Kidney (tissue), 14 donors: Measurements from ENCODE around the gene EHBP1. TPM values are rescaled to one million over a fixed set of nuclear protein-coding genes. Genes with fewer than 3 reads are reported as not detected.

Experiments used
- DNase-seq, 5 donors: peaks; one replicate each; pipeline ENCODE4 v3.0.0-alpha.2; 2013 to 2020
- FAIRE-seq: peaks from 2 replicates; lab custom pipeline; 2012; peaks lifted over from hg19 to GRCh38; lab: Jason Lieb, UNC
- H3K27ac ChIP-seq, 2 donors: one replicate each; pipeline ENCODE4 v1.7.0; 2013; ENCODE audit warnings: low read depth in 2 of 2, low read length in 2 of 2, inconsistent platforms in 1 of 2
- H3K27me3 ChIP-seq: one replicate; pipeline ENCODE4 v1.7.1; 2013; ENCODE audit warnings: low read length, inconsistent platforms; ENCODE audit not compliant: control insufficient read depth, insufficient read depth
- H3K36me3 ChIP-seq, 3 donors: one replicate each; pipeline versions ENCODE4 v1.7.0 to v1.7.1; 2013; ENCODE audit warnings: low read length in 3 of 3, control low read depth in 1 of 3, inconsistent platforms in 1 of 3; ENCODE audit not compliant: insufficient read depth in 3 of 3, control insufficient read depth in 2 of 3
- H3K4me1 ChIP-seq, 3 donors: one replicate each; pipeline versions ENCODE4 v1.7.0 to v1.7.1; 2013; ENCODE audit warnings: low read length in 3 of 3, inconsistent platforms in 1 of 3, low read depth in 1 of 3; ENCODE audit not compliant: control insufficient read depth in 2 of 3, insufficient read depth in 2 of 3
- H3K4me3 ChIP-seq, 3 donors: one replicate each; pipeline versions ENCODE4 v1.7.0 to v1.8.1; 2013; ENCODE audit warnings: low read length in 3 of 3, control low read depth in 1 of 3, inconsistent platforms in 1 of 3
- H3K9ac ChIP-seq, 3 donors: one replicate each; pipeline versions ENCODE4 v1.7.0 to v1.7.1; 2013; ENCODE audit warnings: low read length in 3 of 3, control low read depth in 1 of 3, inconsistent platforms in 1 of 3
- H3K9me3 ChIP-seq, 3 donors: one replicate each; pipeline versions ENCODE4 v1.7.0 to v1.7.1; 2013; ENCODE audit warnings: low read length in 3 of 3, control low read depth in 1 of 3, inconsistent platforms in 1 of 3; ENCODE audit not compliant: control insufficient read depth in 2 of 3, insufficient read depth in 1 of 3
- CTCF ChIP-seq: IDR thresholded peaks from 3 replicates; pipeline ENCODE4 v1.5.1; 2012; ENCODE audit warnings: mild to moderate bottlenecking, moderate library complexity, borderline replicate concordance; ENCODE audit not compliant: insufficient read depth; ENCODE audit errors: extremely low read depth
- intact Hi-C: fragments of 100-400 bp; cut with DNase I; formaldehyde crosslinking; loops from one replicate; pipeline ENCODE4 v1.11.1; 2022
- polyA plus RNA-seq: library from polyadenylated mRNA; stranded (reverse); fragments of 350-450 nt; fragmentation: Illumina TruSeq; extraction: RNeasy Lipid Tissue Mini Kit (QIAGEN cat#74804); gene quantifications from one replicate; pipeline ENCODE4 v1.2.3, GENCODE V29; 2014; ENCODE audit warnings: low read depth, low replicate concordance; ENCODE audit not compliant: insufficient read depth
- total RNA-seq: library from RNA; stranded (reverse); fragmentation: NEBNext Ultra II Directional; extraction: Animal tissue kit (Norgen Biotek cat#: 25700); gene quantifications from one replicate; pipeline ENCODE4 v1.2.1, GENCODE V29; 2021
- donor health status: control.
- donor health status: control.
- donor health status: control.
- donor health status: control.
- donor health status: control.
- donor health status: DM: yes; HTN: yes; CAD: no.
- donor health status: Normal renal cell carcinoma (clear cell type).

EHBP1 gene
- total and polyA plus RNA-seq, 2 donors from 2014 or later = 12.5 to 42.7 TPM

- Histone ChIP-seq H3K36me3 (no peaks in the 10 kb centered on the region), H3K9ac (no peak overlapping the region), H3K4me1 (peaks cover 0 to 18% (median 0%) of the 10 kb centered on the region in 3 donors), H3K4me3 (no peak overlapping the region), H3K27ac (no peak overlapping the region), H3K27me3 (no peaks in the 10 kb centered on the region), H3K9me3 (no peaks in the 10 kb centered on the region)
- no peak for TF ChIP-seq CTCF
- no peak for FAIRE-seq
- DNase-seq = no peak
- intact Hi-C loops = no loop called here
Measured at GRCh38 chr2:62741127-62741526, 35.6 kb downstream of the EHBP1 start.

- FAIRE-seq = no peak
Measured at GRCh38 chr2:62741954-62742722, 36.6 kb downstream of the EHBP1 start.

GRCh38 chr2:62743506-62743905, 38.0 kb downstream of the EHBP1 start:
- TF ChIP-seq CTCF = no peak
- no peaks in the 10 kb centered on the region for H3K9me3 ChIP-seq
- FAIRE-seq (no peak), DNase-seq (no peak)
- H3K27me3 ChIP-seq = no peaks in the 10 kb centered on the region
- intact Hi-C loops = no loop called here
- no peak overlapping the region for H3K27ac ChIP-seq
- no peak overlapping the region for H3K4me3 ChIP-seq
- peaks cover 0 to 18% (median 0%) of the 10 kb centered on the region in 3 donors for H3K4me1 ChIP-seq
- no peaks in the 10 kb centered on the region for H3K36me3 ChIP-seq
- H3K9ac ChIP-seq = no peak overlapping the region

More at GRCh38 chr2:62741954-62742722, 36.6 kb downstream of the EHBP1 start:
- peaks cover 0 to 12% (median 0%) of the 10 kb centered on the region in 3 donors for H3K4me1 ChIP-seq
- no peak for DNase-seq
- no peak overlapping the region for H3K9ac ChIP-seq
- H3K36me3 ChIP-seq = no peaks in the 10 kb centered on the region
- intact Hi-C loops = no loop called here
- no peaks in the 10 kb centered on the region for H3K9me3 ChIP-seq
- H3K4me3 ChIP-seq = no peak overlapping the region
- no peak for TF ChIP-seq CTCF
- H3K27me3 ChIP-seq = no peaks in the 10 kb centered on the region
- H3K27ac ChIP-seq = no peak overlapping the region
